SK-N-SH (cell line): ENCODE results near the gene TECPR2. TPM values are rescaled to one million over a fixed set of nuclear protein-coding genes. Genes with fewer than 3 reads are reported as not detected.

Experiments
- CTCF ChIA-PET: fragments of 300-600, 350-600 bp; formaldehyde crosslinking; extraction: SDS; loops from one replicate; lab custom pipeline; 2021; lab: Yijun Ruan, JAX
- POLR2A ChIA-PET: fragments of 350-600 bp; sonication (Branson Sonifier 250); formaldehyde crosslinking; extraction: SDS; loops from one replicate; lab custom pipeline; 2020; ENCODE audit warnings: antibody characterized with exemption, inconsistent platforms; lab: Yijun Ruan, JAX
- DNase-seq: peaks from one replicate; pipeline ENCODE4 v3.0.0; 2012
- H2AFZ ChIP-seq: fragments of 200-600 bp; sonication (generic); 2 replicates; pipeline ENCODE4 v1.8.1; 2016; ENCODE audit warnings: antibody characterized with exemption, mild to moderate bottlenecking, low read depth
- H3F3A ChIP-seq: fragments of 200-600 bp; sonication (generic); replicated peaks from 2 replicates; pipeline ENCODE3; 2016; ENCODE audit warnings: antibody characterized with exemption, mild to moderate bottlenecking; ENCODE audit not compliant: insufficient read depth
- H3K27ac ChIP-seq, 2 experiments: fragments of 200-500 bp in 1 of 2; fragments of 200-600 bp in 1 of 2; sonication (Bioruptor generic) in 1 of 2; sonication (generic), shearing (Covaris generic) in 1 of 2; 2 replicates each; pipeline versions ENCODE4 v1.5.1 to v1.6.1; 2014 to 2016; ENCODE audit warnings: low read depth in 2 of 2, inconsistent platforms in 1 of 2, low read length in 1 of 2, mild to moderate bottlenecking in 1 of 2, mixed read lengths in 1 of 2
- H3K27me3 ChIP-seq: fragments of 200-600 bp; sonication (generic), shearing (Covaris generic); 2 replicates; pipeline ENCODE4 v1.6.1; 2016; ENCODE audit warnings: mixed run types; ENCODE audit not compliant: insufficient read depth
- H3K36me3 ChIP-seq, 2 experiments: fragments of 200-500 bp in 1 of 2; fragments of 200-600 bp in 1 of 2; sonication (Bioruptor generic) in 1 of 2; sonication (generic) in 1 of 2; replicated peaks in 1 of 2; 2 replicates each; pipeline versions ENCODE3 to v1.5.1; 2014 to 2016; ENCODE audit warnings: low read length in 1 of 2, mild to moderate bottlenecking in 1 of 2; ENCODE audit not compliant: insufficient read depth in 2 of 2, control insufficient read depth in 1 of 2
- H3K4me1 ChIP-seq, 2 experiments: fragments of 200-500 bp in 1 of 2; fragments of 200-600 bp in 1 of 2; sonication (Bioruptor generic) in 1 of 2; sonication (generic), shearing (Covaris generic) in 1 of 2; 2 replicates each; pipeline versions ENCODE4 v1.5.1 to v1.6.1; 2014 to 2016; ENCODE audit warnings: low read depth in 1 of 2, low read length in 1 of 2, mixed run types in 1 of 2; ENCODE audit not compliant: insufficient read depth in 2 of 2, control insufficient read depth in 1 of 2
- H3K4me2 ChIP-seq: fragments of 200-600 bp; sonication (generic), shearing (Covaris generic); 2 replicates; pipeline ENCODE4 v1.6.1; 2017; ENCODE audit warnings: mixed run types
- H3K4me3 ChIP-seq, 2 experiments: fragments of 200-500 bp in 1 of 2; fragments of 200-600 bp in 1 of 2; sonication (Bioruptor generic) in 1 of 2; sonication (generic), shearing (Covaris generic) in 1 of 2; 2 replicates each; pipeline versions ENCODE4 v1.5.1 to v1.8.1; 2014 to 2016; ENCODE audit warnings: low read depth in 2 of 2, inconsistent platforms in 1 of 2, low read length in 1 of 2, mild to moderate bottlenecking in 1 of 2, mixed read lengths in 1 of 2, moderate library complexity in 1 of 2
- H3K79me2 ChIP-seq: fragments of 200-600 bp; sonication (generic); 2 replicates; pipeline ENCODE4 v1.8.1; 2017; ENCODE audit warnings: mild to moderate bottlenecking; ENCODE audit not compliant: insufficient read depth
- H3K9ac ChIP-seq: fragments of 200-600 bp; sonication (generic); 2 replicates; pipeline ENCODE4 v1.6.1; 2017; ENCODE audit warnings: mixed run types
- H3K9me2 ChIP-seq: fragments of 200-600 bp; sonication (generic); 2 replicates; pipeline ENCODE4 v1.6.1; 2017; ENCODE audit warnings: mixed run types
- H3K9me3 ChIP-seq: fragments of 200-600 bp; sonication (generic); 2 replicates; pipeline ENCODE4 v1.6.1; 2017; ENCODE audit warnings: mixed run types, mild to moderate bottlenecking, moderate library complexity
- H4K20me1 ChIP-seq: fragments of 200-600 bp; sonication (generic); 2 replicates; pipeline ENCODE4 v1.6.1; 2017; ENCODE audit warnings: mild to moderate bottlenecking, mixed run types; ENCODE audit not compliant: insufficient read depth
- CHD2 ChIP-seq: fragments of 150-350 bp; IDR thresholded peaks from 2 replicates; pipeline ENCODE4 v1.6.1; 2018; ENCODE audit warnings: low read length; ENCODE audit not compliant: partially characterized antibody
- ELF1 ChIP-seq: IDR thresholded peaks from 2 replicates; pipeline ENCODE4 v1.4.0; 2012
- EP300 ChIP-seq, 2 experiments: IDR thresholded peaks; 2 replicates each; pipeline versions ENCODE4 v1.4.0 to v1.6.1; 2012; ENCODE audit warnings: borderline replicate concordance in 1 of 2, low read depth in 1 of 2, low read length in 1 of 2
- FOXJ3 ChIP-seq: sonication (generic); formaldehyde crosslinking; IDR thresholded peaks from 2 replicates; pipeline ENCODE4 v1.5.1; 2020; ENCODE audit warnings: mild to moderate bottlenecking, missing genetic modification reagents
- IRF3 ChIP-seq: fragments of 150-350 bp; IDR thresholded peaks from 2 replicates; pipeline ENCODE4 v1.6.1; 2016; ENCODE audit warnings: mild to moderate bottlenecking, low read depth, low read length
- JUND ChIP-seq: IDR thresholded peaks from 2 replicates; pipeline ENCODE4 v1.4.0; 2012
- MEF2A ChIP-seq: IDR thresholded peaks from 2 replicates; pipeline ENCODE4 v1.4.0; 2012; ENCODE audit warnings: low read depth, borderline replicate concordance
- RXRA ChIP-seq: IDR thresholded peaks from 2 replicates; pipeline ENCODE4 v1.4.0; 2012; ENCODE audit warnings: low read depth, mild to moderate bottlenecking, borderline replicate concordance
- YY1 ChIP-seq: IDR thresholded peaks from 2 replicates; pipeline ENCODE4 v1.4.0; 2012; ENCODE audit warnings: low read depth, mild to moderate bottlenecking
- WGBS: methylation state at CpG from one replicate; pipeline ENCODE4 v1.1.6; 2017; ENCODE audit warnings: low lambda C conversion rate; 5-methylcytosine and 5-hydroxymethylcytosine counted together
- polyA plus RNA-seq, 3 experiments: library from polyadenylated mRNA; depleted of rRNA; stranded (reverse); fragments of >200 nt; gene quantifications; 2 replicates each; pipeline ENCODE4 v1.2.3, GENCODE V29; 2012
- TF ChIP-seq, protein P1 (sequence below): IDR thresholded peaks from 2 replicates; pipeline ENCODE4; 2012
- TF ChIP-seq, protein P2 (sequence below): IDR thresholded peaks from 2 replicates; pipeline ENCODE4 v1.6.1; 2012; ENCODE audit warnings: mild to moderate bottlenecking, low read depth, low read length, moderate library complexity

Gene TECPR2
- polyA plus RNA-seq, 1 of the 3 experiments (the other 2 are of a cell fraction), result 6.9 TPM

DNA sequence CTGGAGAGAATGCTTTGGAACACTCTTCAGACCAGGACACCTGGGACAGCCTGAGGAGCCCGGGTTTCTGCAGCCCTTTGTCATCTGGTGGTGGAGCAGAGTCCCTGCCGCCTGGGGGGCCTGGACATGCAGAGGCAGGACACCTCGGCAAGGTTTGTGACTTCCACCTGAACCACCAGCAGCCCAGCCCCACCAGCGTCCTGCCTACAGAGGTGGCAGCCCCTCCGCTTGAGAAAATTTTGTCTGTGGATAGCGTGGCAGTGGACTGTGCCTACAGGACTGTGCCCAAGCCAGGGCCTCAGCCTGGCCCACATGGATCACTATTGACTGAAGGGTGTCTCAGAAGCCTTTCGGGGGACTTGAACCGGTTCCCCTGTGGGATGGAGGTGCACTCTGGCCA lies 21.2 kb upstream of the TECPR2 start:
- Histone ChIP-seq H3K36me3 (peaks cover 18 to 27% of the 10 kb centered on the region in 2 experiments), H3F3A (peaks cover 3% of the 10 kb centered on the region), H3K9me3 (no peaks in the 10 kb centered on the region), H3K27ac (no peak overlapping the region), H3K4me3 (no peak overlapping the region), H4K20me1 (no peaks in the 10 kb centered on the region), H3K79me2 (no peaks in the 10 kb centered on the region), H3K9ac (no peak overlapping the region), H3K9me2 (no peaks in the 10 kb centered on the region), H3K27me3 (no peaks in the 10 kb centered on the region), H3K4me2 (no peak overlapping the region), H2AFZ (no peak overlapping the region), H3K4me1 (no peaks in the 10 kb centered on the region)
- WGBS, result 99% methylated on average over 6 of the region's 8 CpGs
- TF ChIP-seq MEF2A (no peak), YY1 (no peak), JUND (no peak), IRF3 (no peak), FOXJ3 (no peak), CHD2 (no peak), ELF1 (no peak), EP300 (IDR thresholded peaks at IDR 0.05; ENCODE audit: borderline replicate concordance in 1 of 2, low read depth in 1 of 2, low read length in 1 of 2) (no peak)
- TF ChIP-seq, protein P1, sequence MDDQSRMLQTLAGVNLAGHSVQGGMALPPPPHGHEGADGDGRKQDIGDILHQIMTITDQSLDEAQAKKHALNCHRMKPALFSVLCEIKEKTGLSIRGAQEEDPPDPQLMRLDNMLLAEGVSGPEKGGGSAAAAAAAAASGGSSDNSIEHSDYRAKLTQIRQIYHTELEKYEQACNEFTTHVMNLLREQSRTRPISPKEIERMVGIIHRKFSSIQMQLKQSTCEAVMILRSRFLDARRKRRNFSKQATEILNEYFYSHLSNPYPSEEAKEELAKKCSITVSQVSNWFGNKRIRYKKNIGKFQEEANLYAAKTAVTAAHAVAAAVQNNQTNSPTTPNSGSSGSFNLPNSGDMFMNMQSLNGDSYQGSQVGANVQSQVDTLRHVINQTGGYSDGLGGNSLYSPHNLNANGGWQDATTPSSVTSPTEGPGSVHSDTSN, result no peak
- no peak for DNase-seq
- POLR2A ChIA-PET, result no interaction called here
- CTCF ChIA-PET, result interaction anchor here (1.4 kb wide), 1 partner anchor 16 kb away, joined by 3 read pairs; no protein-coding TSS in a partner anchor

DNA sequence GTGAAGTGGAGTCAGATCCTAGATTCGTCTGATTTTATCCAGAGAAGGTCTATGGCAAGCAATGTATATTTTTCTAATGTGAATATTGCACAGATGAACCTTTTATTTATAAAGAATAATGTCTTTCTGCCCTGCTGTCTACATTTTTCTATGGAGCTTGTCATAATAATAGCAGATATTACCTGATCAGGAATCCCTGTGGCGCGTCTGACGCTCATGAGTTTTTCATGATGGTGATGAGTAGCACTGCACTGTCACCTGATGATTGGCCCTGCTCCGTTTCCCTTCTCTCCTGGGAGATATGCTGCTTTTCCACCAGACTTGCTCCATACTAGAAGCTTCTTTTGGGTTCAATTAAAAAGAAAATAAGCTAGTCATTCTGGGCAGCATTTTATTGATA lies 20.5 kb upstream of the TECPR2 start:
- Histone ChIP-seq H3K4me2 (no peak overlapping the region), H3K79me2 (no peaks in the 10 kb centered on the region), H3K4me3 (no peak overlapping the region), H3K36me3 (peaks cover 19 to 27% of the 10 kb centered on the region in 2 experiments), H2AFZ (no peak overlapping the region), H3K9ac (no peak overlapping the region), H3K9me3 (no peaks in the 10 kb centered on the region), H3K27ac (no peak overlapping the region), H3K4me1 (no peaks in the 10 kb centered on the region), H4K20me1 (no peaks in the 10 kb centered on the region), H3K27me3 (no peaks in the 10 kb centered on the region), H3F3A (peaks cover 3% of the 10 kb centered on the region), H3K9me2 (no peaks in the 10 kb centered on the region)
- CTCF ChIA-PET, result interaction anchor here (1.4 kb wide), 1 partner anchor 17 kb away, joined by 3 read pairs; no protein-coding TSS in a partner anchor
- no peak for DNase-seq
- no peak for TF ChIP-seq RXRA
- TF ChIP-seq, protein P2, sequence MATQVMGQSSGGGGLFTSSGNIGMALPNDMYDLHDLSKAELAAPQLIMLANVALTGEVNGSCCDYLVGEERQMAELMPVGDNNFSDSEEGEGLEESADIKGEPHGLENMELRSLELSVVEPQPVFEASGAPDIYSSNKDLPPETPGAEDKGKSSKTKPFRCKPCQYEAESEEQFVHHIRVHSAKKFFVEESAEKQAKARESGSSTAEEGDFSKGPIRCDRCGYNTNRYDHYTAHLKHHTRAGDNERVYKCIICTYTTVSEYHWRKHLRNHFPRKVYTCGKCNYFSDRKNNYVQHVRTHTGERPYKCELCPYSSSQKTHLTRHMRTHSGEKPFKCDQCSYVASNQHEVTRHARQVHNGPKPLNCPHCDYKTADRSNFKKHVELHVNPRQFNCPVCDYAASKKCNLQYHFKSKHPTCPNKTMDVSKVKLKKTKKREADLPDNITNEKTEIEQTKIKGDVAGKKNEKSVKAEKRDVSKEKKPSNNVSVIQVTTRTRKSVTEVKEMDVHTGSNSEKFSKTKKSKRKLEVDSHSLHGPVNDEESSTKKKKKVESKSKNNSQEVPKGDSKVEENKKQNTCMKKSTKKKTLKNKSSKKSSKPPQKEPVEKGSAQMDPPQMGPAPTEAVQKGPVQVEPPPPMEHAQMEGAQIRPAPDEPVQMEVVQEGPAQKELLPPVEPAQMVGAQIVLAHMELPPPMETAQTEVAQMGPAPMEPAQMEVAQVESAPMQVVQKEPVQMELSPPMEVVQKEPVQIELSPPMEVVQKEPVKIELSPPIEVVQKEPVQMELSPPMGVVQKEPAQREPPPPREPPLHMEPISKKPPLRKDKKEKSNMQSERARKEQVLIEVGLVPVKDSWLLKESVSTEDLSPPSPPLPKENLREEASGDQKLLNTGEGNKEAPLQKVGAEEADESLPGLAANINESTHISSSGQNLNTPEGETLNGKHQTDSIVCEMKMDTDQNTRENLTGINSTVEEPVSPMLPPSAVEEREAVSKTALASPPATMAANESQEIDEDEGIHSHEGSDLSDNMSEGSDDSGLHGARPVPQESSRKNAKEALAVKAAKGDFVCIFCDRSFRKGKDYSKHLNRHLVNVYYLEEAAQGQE, result no peak
- WGBS, result 93% methylated on average over 5 of the region's 5 CpGs
- POLR2A ChIA-PET, result interaction anchor here (0.8 kb wide), 1 partner anchor 10 kb away, joined by 5 read pairs; no protein-coding TSS in a partner anchor
